Measurements from ENCODE around the gene MARK1.
A peak's percentile ranks its signal among the peaks of the same experiment; 100 is the strongest.

Gene MARK1

DNA sequence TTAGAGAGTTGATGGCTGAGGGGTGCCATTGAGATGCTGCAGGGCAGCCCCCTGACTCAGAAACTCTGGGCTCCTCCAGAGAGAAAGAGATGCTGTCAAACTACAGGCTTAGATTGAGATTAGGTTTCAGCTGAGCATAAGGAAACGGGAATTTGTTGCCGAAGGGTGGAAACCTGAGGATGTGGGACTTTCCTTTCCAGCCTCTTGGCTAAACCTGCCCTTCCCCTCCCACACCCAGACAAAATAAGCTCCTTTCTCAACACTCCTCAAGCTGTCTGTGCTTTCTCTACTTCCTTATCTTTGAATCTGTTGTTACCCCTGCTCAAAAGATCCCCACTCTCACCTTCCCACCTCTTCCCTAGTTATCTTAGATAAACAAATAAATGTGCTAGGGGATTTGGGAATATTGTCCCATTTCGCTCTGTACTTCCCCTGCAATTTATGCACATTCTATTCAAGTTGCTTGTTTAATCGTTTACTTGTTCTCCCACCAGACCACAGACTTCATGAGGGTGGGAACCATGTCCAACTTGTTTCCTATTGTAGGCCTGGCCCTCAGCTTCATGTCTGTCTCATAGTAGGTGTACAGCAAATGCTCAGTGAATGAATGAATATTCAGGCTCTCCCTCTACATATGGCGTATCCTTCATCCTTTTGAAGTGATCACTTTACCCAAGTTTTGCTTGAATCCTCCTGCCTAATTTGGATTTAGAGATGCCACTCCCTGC lies 30.6 kb upstream of the MARK1 start:
- FAIRE-seq (no peak), DNase-seq (ENCODE audit: insufficient read length, low spot score) (no peak)
- TF ChIP-seq, protein P1, sequence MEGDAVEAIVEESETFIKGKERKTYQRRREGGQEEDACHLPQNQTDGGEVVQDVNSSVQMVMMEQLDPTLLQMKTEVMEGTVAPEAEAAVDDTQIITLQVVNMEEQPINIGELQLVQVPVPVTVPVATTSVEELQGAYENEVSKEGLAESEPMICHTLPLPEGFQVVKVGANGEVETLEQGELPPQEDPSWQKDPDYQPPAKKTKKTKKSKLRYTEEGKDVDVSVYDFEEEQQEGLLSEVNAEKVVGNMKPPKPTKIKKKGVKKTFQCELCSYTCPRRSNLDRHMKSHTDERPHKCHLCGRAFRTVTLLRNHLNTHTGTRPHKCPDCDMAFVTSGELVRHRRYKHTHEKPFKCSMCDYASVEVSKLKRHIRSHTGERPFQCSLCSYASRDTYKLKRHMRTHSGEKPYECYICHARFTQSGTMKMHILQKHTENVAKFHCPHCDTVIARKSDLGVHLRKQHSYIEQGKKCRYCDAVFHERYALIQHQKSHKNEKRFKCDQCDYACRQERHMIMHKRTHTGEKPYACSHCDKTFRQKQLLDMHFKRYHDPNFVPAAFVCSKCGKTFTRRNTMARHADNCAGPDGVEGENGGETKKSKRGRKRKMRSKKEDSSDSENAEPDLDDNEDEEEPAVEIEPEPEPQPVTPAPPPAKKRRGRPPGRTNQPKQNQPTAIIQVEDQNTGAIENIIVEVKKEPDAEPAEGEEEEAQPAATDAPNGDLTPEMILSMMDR (IDR thresholded peaks at IDR 0.05; ENCODE audit: insufficient read depth, missing control alignments): no peak

DNA sequence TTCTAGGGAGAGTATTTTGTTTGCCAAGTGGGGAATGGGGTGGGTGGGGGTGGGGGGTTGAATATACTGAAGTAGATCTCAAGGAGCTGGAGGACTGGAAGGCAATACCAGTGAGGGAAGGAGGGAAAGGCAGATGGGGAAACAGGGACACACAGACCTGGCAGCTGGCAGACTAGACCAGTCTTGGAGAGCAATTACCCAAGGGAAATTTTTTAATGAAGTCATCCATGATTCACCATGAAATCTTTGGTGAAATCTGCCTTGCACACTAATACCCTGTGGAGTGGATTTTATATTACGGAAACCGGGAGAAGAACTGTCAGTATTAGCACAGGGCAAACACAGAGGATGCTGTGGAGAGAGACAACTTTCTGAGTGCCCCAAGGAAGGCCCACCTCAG lies 29.7 kb upstream of the MARK1 start:
- FAIRE-seq (no peak), DNase-seq (ENCODE audit: insufficient read length, low spot score) (no peak)
- TF ChIP-seq, protein P1 (IDR thresholded peaks at IDR 0.05; ENCODE audit: insufficient read depth, missing control alignments): no peak

DNA sequence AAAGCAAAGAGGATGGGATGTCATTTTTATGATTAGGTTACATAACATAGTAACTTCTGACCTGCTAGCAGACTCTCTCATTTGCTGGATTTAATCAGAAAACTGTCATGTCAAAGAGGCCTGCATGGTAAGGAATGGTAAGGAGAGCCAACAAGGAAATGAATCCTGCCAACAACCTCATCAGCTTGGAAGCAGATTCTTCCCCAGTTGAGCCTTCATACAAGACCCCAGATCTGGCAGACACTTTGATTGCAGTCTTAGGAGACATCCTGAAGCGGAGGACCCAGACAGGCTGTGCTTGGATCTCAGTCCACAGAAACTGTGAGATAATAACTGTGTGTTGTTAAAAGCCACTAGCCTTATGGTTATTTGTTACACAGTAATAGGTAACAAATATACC lies 27.6 kb upstream of the MARK1 start:
- DNase-seq (ENCODE audit: insufficient read length, low spot score) (no peak), FAIRE-seq (no peak)
- TF ChIP-seq, protein P1 (IDR thresholded peaks at IDR 0.05; ENCODE audit: insufficient read depth, missing control alignments): no peak

- TF ChIP-seq, protein P1 (IDR thresholded peaks at IDR 0.05; ENCODE audit: insufficient read depth, missing control alignments): no peak
These were observed 23.6 kb upstream of the MARK1 start for GRCh38 chr1:220504329-220504728.

GRCh38 chr1:220507085-220507484 lies 20.9 kb upstream of the MARK1 start:
- DNase-seq (ENCODE audit: insufficient read length, low spot score) (no peak), FAIRE-seq (no peak)
- TF ChIP-seq, protein P1 (IDR thresholded peaks at IDR 0.05; ENCODE audit: insufficient read depth, missing control alignments): no peak

More at GRCh38 chr1:220504329-220504728, 23.6 kb upstream of the MARK1 start:
- DNase-seq (ENCODE audit: insufficient read length, low spot score): no peak
- FAIRE-seq: peak; percentile 68

DNA sequence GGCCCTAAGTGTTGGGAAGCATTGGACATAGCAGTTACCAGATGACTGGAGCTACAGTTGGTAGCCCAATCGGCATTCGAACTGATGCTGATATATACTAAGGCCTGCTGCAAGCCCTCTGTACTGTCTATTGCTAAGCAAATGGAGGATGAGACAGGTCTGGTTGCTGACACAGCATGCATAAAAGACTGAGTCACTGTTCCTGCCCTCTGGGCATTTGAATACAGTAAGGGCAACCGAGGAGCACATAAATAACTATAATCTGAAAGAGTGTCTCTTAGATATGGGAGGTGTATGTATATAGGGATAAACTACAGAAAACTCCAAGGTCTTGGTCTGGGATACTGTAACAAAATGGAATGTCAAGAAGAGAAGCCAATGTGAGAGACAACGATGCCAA lies 16.8 kb upstream of the MARK1 start:
- FAIRE-seq (no peak), DNase-seq (ENCODE audit: insufficient read length, low spot score) (no peak)
- TF ChIP-seq, protein P1 (IDR thresholded peaks at IDR 0.05; ENCODE audit: insufficient read depth, missing control alignments): no peak

- TF ChIP-seq, protein P1 (IDR thresholded peaks at IDR 0.05; ENCODE audit: insufficient read depth, missing control alignments): peak; percentile 11
- DNase-seq (ENCODE audit: insufficient read length, low spot score) (no peak), FAIRE-seq (no peak)
These were observed 16.2 kb upstream of the MARK1 start for GRCh38 chr1:220511785-220512184.

Data from D721Med (cell line).